Activated T-cell treated with anti-CD3 and anti-CD28 coated beads, Interleukin-2, amount 50 U/mL, for 72 hours (primary cell): Measurements from ENCODE around the gene USP9Y. TPM values are rescaled to one million over a fixed set of nuclear protein-coding genes. Genes with fewer than 3 reads are reported as not detected.

Source experiments
- total RNA-seq, 2 donors: library from RNA; stranded (reverse); gene quantifications; one replicate each; pipeline ENCODE4 v1.2.3, GENCODE V29; 2022

Gene USP9Y
- total RNA-seq, 2 donors from 2014 or later: 20.4 TPM; not detected in 1

Other genes starting within 250 kb of the USP9Y start
- 10 to 100 TPM in 1 of 2 donors, not detected in 1; 93.8 TPM for gene DDX3Y, start 203.6 kb downstream of the USP9Y start, total RNA-seq